ENCODE data around the gene RAD23B.

GRCh38 chr9:107309271-107309670 is 26.2 kb downstream of the RAD23B start:
- TF ChIP-seq PPARA (CRISPR knock-in tag; IDR thresholded peaks at IDR 0.05; ENCODE audit: borderline replicate concordance) (no peak), ARNTL (CRISPR knock-in tag; IDR thresholded peaks at IDR 0.05; ENCODE audit: borderline replicate concordance, low read depth) (no peak), GLIS3 (CRISPR knock-in tag; IDR thresholded peaks at IDR 0.05) (no peak), RARB (CRISPR knock-in tag; IDR thresholded peaks at IDR 0.05) (no peak), SNAI2 (CRISPR knock-in tag; IDR thresholded peaks at IDR 0.05) (no peak), ZNF70 (CRISPR knock-in tag; IDR thresholded peaks at IDR 0.05) (no peak), CSDC2 (CRISPR knock-in tag; IDR thresholded peaks at IDR 0.05) (no peak), ZFP3 (CRISPR knock-in tag; IDR thresholded peaks at IDR 0.05) (no peak), TOX (CRISPR knock-in tag; IDR thresholded peaks at IDR 0.05; ENCODE audit: borderline replicate concordance) (no peak), TSHZ2 (CRISPR knock-in tag; IDR thresholded peaks at IDR 0.05) (no peak), ESRRG (CRISPR knock-in tag; IDR thresholded peaks at IDR 0.05) (no peak), PATZ1 (CRISPR knock-in tag; IDR thresholded peaks at IDR 0.05; ENCODE audit: borderline replicate concordance) (no peak), ZNF8 (CRISPR knock-in tag; IDR thresholded peaks at IDR 0.05) (no peak)
